Endothelial cell of umbilical vein (primary cell): ENCODE results near the gene FBXO9. TPM values are rescaled to one million over a fixed set of nuclear protein-coding genes. Genes with fewer than 3 reads are reported as not detected.

Source experiments
- BruUV-seq: library from RNA; stranded (reverse); fragments of 400-500 nt; replicated peaks from 2 replicates; lab custom pipeline; 2021; lab: Mats Ljungman, UMichigan
- CTCF ChIA-PET: fragments of 300-600, 350-600 bp; sonication (Branson Sonifier 250); formaldehyde crosslinking; loops from one replicate; lab custom pipeline; 2021; ENCODE audit warnings: antibody characterized with exemption, inconsistent platforms; lab: Charles Lee
- POLR2A ChIA-PET: fragments of 300-600, 350-600 bp; sonication (Branson Sonifier 250); formaldehyde crosslinking; loops from one replicate; lab custom pipeline; 2021; ENCODE audit warnings: antibody characterized with exemption, inconsistent platforms; lab: Charles Lee
- DNase-seq: peaks from one replicate; pipeline ENCODE4 v3.0.0-alpha.2; 2011; ENCODE audit warnings: low read depth, low spot score
- FAIRE-seq: peaks from 2 replicates; lab custom pipeline; 2011; peaks lifted over from hg19 to GRCh38; lab: Jason Lieb, UNC
- H2AFZ ChIP-seq: 2 replicates; pipeline ENCODE4 v1.6.0; 2012; ENCODE audit warnings: low read depth, low read length, control low read depth, inconsistent platforms
- H3K27ac ChIP-seq: 2 replicates; pipeline ENCODE4 v1.5.1; 2011; ENCODE audit warnings: low read depth, mild to moderate bottlenecking, control low read depth, low read length, moderate library complexity; ENCODE audit not compliant: insufficient read depth
- H3K27me3 ChIP-seq, 2 experiments: 2 replicates each; pipeline versions ENCODE4 v1.6.0 to v1.6.1; 2011; ENCODE audit warnings: low read length in 2 of 2, mixed read lengths in 1 of 2; ENCODE audit not compliant: control insufficient read depth in 2 of 2, insufficient read depth in 2 of 2
- H3K36me3 ChIP-seq, 2 experiments: 2 replicates in 1 of 2; 3 replicates in 1 of 2; pipeline ENCODE4 v1.5.1; 2011; ENCODE audit warnings: low read length in 2 of 2, mild to moderate bottlenecking in 1 of 2, moderate library complexity in 1 of 2; ENCODE audit not compliant: control insufficient read depth in 2 of 2, insufficient read depth in 2 of 2; ENCODE audit errors: extremely low read depth in 1 of 2
- H3K4me1 ChIP-seq: 3 replicates; pipeline ENCODE4 v1.5.1; 2011; ENCODE audit warnings: mild to moderate bottlenecking, low read length; ENCODE audit not compliant: control insufficient read depth, insufficient read depth; ENCODE audit errors: extremely low read depth
- H3K4me2 ChIP-seq: 2 replicates; pipeline ENCODE4 v1.6.1; 2011; ENCODE audit warnings: low read length, control low read depth, mixed read lengths; ENCODE audit not compliant: insufficient read depth
- H3K4me3 ChIP-seq, 3 experiments: fragments of 200-600 bp in 1 of 3; sonication (generic), shearing (Covaris generic) in 1 of 3; replicated peaks in 1 of 3; 2 replicates each; pipeline ENCODE4 v1.5.1; 2011 to 2016; ENCODE audit warnings: control low read depth in 3 of 3, low read length in 3 of 3, mild to moderate bottlenecking in 2 of 3, inconsistent platforms in 1 of 3, low read depth in 1 of 3, moderate library complexity in 1 of 3; ENCODE audit not compliant: insufficient read depth in 1 of 3
- H3K79me2 ChIP-seq: 2 replicates; pipeline ENCODE4 v1.6.0; 2012; ENCODE audit warnings: low read length, inconsistent platforms; ENCODE audit not compliant: control insufficient read depth, insufficient read depth
- H3K9ac ChIP-seq: replicated peaks from 2 replicates; pipeline ENCODE3; 2011; ENCODE audit warnings: low read length, control low read depth; ENCODE audit not compliant: insufficient read depth; ENCODE audit errors: extremely low read depth
- H3K9me1 ChIP-seq: replicated peaks from 3 replicates; pipeline ENCODE4 v1.6.0; 2011; ENCODE audit warnings: mild to moderate bottlenecking, low read length; ENCODE audit not compliant: control insufficient read depth, insufficient read depth; ENCODE audit errors: extremely low read depth
- H3K9me3 ChIP-seq: replicated peaks from 2 replicates; pipeline ENCODE4 v1.5.1; 2012; ENCODE audit warnings: low read length, inconsistent platforms; ENCODE audit not compliant: control insufficient read depth, insufficient read depth
- H4K20me1 ChIP-seq: replicated peaks from 2 replicates; pipeline ENCODE3; 2011; ENCODE audit warnings: mild to moderate bottlenecking, low read length; ENCODE audit not compliant: control insufficient read depth, insufficient read depth; ENCODE audit errors: extremely low read depth
- CTCF ChIP-seq, 2 donors: IDR thresholded peaks; 1 replicate in 1 of 2; 2 replicates in 1 of 2; pipeline ENCODE4 v1.5.1; 2011; ENCODE audit warnings: low read length in 2 of 2, mild to moderate bottlenecking in 2 of 2, moderate library complexity in 2 of 2, control low read depth in 1 of 2, inconsistent platforms in 1 of 2, low read depth in 1 of 2; ENCODE audit not compliant: insufficient read depth in 1 of 2; ENCODE audit errors: extremely low read depth in 1 of 2
- EZH2 ChIP-seq: IDR thresholded peaks from 2 replicates; pipeline ENCODE4 v1.6.1; 2012; ENCODE audit warnings: borderline replicate concordance, low read depth, mild to moderate bottlenecking, moderate library complexity, low read length, inconsistent platforms; ENCODE audit not compliant: severe bottlenecking
- FOS ChIP-seq: IDR thresholded peaks from 2 replicates; pipeline ENCODE4 v1.6.1; 2011; ENCODE audit warnings: mild to moderate bottlenecking, low read length, moderate library complexity, borderline replicate concordance; ENCODE audit not compliant: insufficient read depth
- GATA2 ChIP-seq: IDR thresholded peaks from 2 replicates; pipeline ENCODE4 v1.7.0; 2011; ENCODE audit warnings: low read depth, mild to moderate bottlenecking, moderate library complexity, mixed read lengths, low read length; ENCODE audit not compliant: insufficient read length, insufficient read depth
- JUN ChIP-seq: IDR thresholded peaks from 2 replicates; pipeline ENCODE4 v1.6.1; 2011; ENCODE audit warnings: borderline replicate concordance, low read depth; ENCODE audit not compliant: insufficient read length, insufficient read depth
- MAX ChIP-seq: IDR thresholded peaks from 2 replicates; pipeline ENCODE4 v1.6.1; 2011; ENCODE audit not compliant: insufficient read depth, insufficient read length
- MYC ChIP-seq: IDR thresholded peaks from one replicate; pipeline ENCODE4 v1.6.1; 2011; ENCODE audit warnings: mild to moderate bottlenecking, low read depth, low read length
- POLR2A ChIP-seq: IDR thresholded peaks from 2 replicates; pipeline ENCODE4 v1.6.1; 2012; ENCODE audit warnings: low read depth, mild to moderate bottlenecking, control low read depth, low read length
- POLR2AphosphoS5 ChIP-seq: IDR thresholded peaks from 2 replicates; pipeline ENCODE4 v1.6.1; 2012; ENCODE audit warnings: low read depth, mild to moderate bottlenecking, control low read depth, low read length, moderate library complexity; ENCODE audit not compliant: insufficient read depth
- dilution Hi-C: fragments of 300-500 bp; cut with MboI; formaldehyde crosslinking; loops from one replicate; pipeline ENCODE4 v1.15.0; 2019; ENCODE audit warnings: low sequenced_read_pairs; ENCODE audit not compliant: extremely low pct_ligation_motif_present
- intact Hi-C: fragments of 100-400 bp; cut with micrococcal nuclease; formaldehyde crosslinking; loops from one replicate; pipeline ENCODE4 v1.10.0; 2022
- polyA plus RNA-seq, 4 experiments: library from polyadenylated mRNA; depleted of rRNA in 3 of 4; stranded (reverse) in 3 of 4; unstranded in 1 of 4; fragments of >200 nt; gene quantifications; 2 replicates each; pipeline versions ENCODE4 v1.2.1 to v1.2.3, GENCODE V29; 2011 to 2012; ENCODE audit warnings: missing spikeins in 1 of 4
- total RNA-seq: library from RNA; stranded (reverse); gene quantifications from 2 replicates; pipeline ENCODE4 v1.2.3, GENCODE V29; 2021

The FBXO9 gene
- total and polyA plus RNA-seq, 2 donors (not counting 3 experiments of a cell fraction or from before 2014, with no cell fraction given): 48.1 to 58.9 TPM

GRCh38 chr6:53028467-53028866 is 36.7 kb upstream of the FBXO9 start:
- CTCF ChIA-PET: no interaction called here
- H3K4me1 ChIP-seq: no peaks in the 10 kb centered on the region
- H3K9ac ChIP-seq: no peak overlapping the region
- POLR2A ChIA-PET: no interaction called here
- TF ChIP-seq CTCF (IDR thresholded peaks at IDR 0.05; ENCODE audit: extremely low read depth in 1 of 2, insufficient read depth in 1 of 2, low read depth in 1 of 2, low read length in 2 of 2) (no peak), FOS (no peak), EZH2 (no peak), MYC (no peak), POLR2AphosphoS5 (no peak), POLR2A (no peak), JUN (no peak), MAX (no peak), GATA2 (no peak)
- no peaks in the 10 kb centered on the region for H3K9me1 ChIP-seq
- DNase-seq: no peak
- no peaks in the 10 kb centered on the region for H3K79me2 ChIP-seq
- H3K4me3 ChIP-seq: no peak overlapping the region
- no peaks in the 10 kb centered on the region for H4K20me1 ChIP-seq
- H3K4me2 ChIP-seq: no peak overlapping the region
- intact Hi-C loops: no loop called here
- dilution Hi-C loops: no loop called here
- no peak overlapping the region for H3K27ac ChIP-seq
- H3K36me3 ChIP-seq: no peaks in the 10 kb centered on the region
- no peak overlapping the region for H2AFZ ChIP-seq
- BruUV-seq: no TSS peak
- H3K9me3 ChIP-seq: no peaks in the 10 kb centered on the region
- no peak for FAIRE-seq
- H3K27me3 ChIP-seq: no peaks in the 10 kb centered on the region
